ENCODE measurements around the gene MICB.
"Not testable (repeated sequence)": the region's sequence is repeated elsewhere in the genome, so short reads cannot be mapped to it uniquely, and the experiment has no call there.

The MICB gene

DNA sequence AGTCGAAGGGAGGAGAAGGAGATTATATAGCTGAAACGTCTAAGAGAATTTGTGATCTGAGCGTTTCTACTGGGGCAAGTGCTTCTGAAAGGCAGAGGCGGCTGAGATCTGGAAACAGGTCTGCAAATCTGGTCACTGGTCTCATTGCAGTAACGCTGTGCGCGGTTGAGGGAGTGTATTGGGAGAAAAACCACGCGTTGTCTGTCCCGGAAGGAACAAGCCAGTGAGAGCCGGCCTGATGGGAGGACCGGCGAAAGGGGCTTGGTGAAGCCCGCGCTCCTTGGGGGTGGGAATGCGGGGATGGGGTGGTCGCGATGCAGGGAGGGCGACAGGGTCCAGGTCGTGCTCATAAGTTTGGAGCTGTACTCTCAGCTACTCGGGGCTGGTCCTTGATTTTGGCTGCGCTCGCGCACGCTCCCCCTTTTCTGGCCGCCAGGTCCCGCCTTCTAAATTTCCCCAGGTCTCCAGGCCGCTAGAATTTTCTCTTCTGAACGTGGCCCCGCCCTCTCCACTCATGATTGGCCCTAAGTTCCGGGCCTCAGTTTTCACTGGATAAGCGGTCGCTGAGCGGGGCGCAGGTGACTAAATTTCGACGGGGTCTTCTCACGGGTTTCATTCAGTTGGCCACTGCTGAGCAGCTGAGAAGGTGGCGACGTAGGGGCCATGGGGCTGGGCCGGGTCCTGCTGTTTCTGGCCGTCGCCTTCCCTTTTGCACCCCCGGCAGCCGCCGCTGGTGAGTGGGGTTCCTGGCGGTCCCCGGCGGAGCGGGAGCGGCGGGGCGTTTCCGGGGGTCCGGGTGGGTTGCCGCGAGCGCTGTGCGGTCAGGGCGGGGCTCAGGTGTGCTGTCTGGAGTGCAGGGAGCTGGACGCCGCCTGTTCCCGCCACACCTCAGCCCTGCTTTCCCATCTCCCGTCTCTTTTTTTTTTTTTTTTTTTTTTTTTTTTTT lies at the start of gene MICB:
TSS of gene MICB (plus strand) at position 615 of the 946 bp plus-strand sequence. CDS start at position 664, 49 bp downstream.
- peak; percentile 89 for DNase-seq

DNA sequence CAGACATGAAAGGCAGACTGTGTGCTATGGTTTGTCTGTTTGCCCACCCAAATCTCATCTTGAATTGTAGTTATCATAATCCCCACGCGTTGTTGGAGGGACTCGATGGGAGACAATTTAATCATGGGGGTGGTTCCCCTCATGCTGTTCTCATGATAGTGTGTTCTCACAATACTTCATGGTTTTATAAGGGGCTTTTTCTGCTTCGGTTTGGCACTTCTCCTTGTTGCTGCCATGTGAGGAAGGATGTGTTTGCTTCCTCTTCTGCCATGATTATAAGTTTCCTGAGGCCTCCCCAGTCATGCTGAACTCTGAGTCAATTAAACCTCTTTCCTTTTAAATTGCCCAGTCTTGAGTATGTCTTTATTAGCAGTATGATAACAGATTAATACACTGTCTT lies 47.2 kb upstream of the MICB start:
- DNase-seq: no peak

DNA sequence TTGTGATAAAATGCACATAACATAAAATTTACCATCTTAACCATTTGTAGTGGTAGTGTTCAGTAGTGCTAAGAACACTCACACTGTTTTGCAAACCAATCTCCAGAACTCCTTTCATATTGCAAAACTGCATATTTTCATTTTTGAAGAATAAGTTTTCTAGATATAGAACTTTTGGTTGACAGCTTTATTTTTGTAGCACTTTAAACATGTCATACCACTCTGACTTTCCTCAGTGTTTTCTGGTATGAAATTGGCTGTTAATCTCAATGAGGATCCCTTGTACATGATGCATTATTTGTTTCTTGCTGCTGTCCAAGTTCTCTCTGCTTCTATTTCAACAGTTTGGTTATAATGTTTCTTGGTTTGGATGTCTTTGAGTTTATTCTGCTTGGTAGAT lies 45.1 kb upstream of the MICB start:
- DNase-seq: no peak

DNA sequence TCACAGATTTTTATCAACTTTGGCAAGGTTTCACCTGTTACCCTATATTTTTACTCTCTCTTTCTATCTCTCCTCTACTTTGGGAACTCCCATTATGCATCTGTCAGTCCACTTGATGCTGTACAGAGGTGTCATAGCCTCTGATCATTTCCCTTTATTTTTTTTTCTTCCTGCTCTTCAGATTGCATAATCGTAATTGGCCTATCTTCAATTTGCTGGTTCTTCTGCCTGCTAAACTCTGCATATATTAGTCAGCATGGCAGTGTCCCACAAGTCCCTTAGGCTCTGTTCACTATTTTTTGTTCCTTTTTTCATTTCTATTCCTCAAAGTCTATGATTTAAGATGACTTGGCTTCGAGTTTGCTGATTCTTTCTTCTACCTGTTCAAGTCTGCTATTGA lies 44.7 kb upstream of the MICB start:
- DNase-seq: no peak

DNA sequence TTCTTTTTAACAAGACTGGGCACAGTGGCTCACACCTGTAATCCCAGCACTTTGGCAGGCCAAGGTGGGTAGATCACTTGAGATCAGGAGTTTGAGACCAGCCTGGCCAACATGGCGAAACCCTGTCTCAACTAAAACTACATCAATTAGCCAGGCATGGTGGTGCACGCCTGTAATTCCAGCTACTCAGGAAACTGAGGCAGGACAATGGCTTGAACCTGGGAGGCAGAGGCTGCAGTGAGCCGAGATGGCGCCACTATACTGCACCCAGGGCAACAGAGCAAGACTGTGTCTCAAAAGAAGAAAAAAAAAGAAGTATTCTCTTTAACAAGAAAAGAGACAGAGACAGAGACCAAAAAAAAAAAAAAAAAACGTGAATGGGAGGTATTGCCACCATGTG lies 38.1 kb upstream of the MICB start:
- DNase-seq: not testable (repeated sequence)

DNA sequence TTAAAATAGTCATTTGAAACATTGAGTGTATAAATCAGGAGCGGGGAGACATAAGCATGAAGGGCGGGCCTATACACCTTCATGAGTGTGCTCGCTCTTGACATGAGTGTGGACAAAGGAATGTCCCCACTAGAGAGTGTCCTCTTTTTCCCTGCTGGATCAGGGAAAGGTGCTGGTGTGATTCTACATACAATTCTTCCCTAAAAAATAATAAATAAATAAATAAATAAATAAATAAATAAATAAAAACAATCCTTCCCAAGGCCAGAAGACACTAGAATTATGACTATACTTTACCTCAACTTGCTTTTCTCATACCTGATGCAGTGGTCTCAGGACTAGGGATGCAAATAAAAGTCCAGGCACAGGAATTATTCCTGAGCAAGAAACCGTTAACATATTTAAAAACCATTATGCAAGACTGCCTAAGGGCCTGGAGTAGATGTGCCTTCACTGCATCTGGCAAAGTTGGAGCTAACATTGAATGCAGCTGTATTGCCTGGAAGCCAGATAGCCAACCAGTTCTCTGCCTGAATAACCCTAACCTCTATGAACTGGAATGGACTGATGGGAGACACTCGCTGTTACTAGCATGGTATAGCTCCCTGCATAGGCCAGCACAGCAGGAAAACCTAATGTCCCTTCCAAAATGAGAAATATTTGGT lies 37.5 kb upstream of the MICB start:
- no peak for DNase-seq

DNA sequence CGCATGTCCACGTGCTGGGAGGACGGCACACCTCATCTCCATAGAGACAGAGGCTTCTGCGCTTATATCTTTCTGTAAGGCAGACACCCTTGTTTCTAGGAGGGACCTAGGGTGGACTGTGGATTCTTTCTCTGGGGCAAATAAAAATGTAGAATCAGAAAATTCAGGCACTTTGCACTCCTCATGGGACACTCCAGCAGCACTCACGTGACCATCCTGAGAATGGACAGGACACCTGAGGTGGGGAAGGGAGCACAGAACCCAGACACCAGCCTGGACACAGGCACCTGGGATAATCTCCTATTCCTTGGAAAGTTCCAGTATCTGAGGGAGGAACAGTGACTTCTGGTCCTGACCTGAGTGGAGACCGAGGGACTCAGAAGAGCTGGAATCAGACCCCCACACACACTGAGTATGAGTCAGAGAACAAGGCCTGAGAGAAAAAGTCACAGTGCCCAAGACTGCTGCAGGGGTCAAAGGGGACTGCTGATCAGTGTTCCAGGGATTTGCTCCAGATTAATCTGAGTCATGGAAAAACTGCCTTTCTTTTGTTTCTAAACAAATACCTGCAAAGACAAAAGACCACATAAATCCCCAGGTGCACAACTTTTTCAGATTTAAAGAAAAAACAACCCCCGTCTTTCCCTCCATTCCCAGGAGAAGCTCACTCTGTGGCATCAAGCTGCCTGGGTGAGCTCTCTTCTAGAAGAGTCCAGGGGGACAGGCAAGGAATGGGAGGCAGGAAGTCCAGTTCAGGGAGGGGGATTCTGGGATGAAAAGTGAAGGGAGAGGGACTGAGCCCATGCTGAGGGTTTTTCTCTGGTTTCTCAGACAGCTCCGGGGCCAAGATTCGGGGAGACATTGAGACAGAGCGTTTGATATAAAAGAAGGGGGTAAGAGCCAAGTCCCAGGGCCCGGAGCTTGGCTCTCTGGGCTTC lies 35.6 kb upstream of the MICB start:
- no peak for DNase-seq

DNA sequence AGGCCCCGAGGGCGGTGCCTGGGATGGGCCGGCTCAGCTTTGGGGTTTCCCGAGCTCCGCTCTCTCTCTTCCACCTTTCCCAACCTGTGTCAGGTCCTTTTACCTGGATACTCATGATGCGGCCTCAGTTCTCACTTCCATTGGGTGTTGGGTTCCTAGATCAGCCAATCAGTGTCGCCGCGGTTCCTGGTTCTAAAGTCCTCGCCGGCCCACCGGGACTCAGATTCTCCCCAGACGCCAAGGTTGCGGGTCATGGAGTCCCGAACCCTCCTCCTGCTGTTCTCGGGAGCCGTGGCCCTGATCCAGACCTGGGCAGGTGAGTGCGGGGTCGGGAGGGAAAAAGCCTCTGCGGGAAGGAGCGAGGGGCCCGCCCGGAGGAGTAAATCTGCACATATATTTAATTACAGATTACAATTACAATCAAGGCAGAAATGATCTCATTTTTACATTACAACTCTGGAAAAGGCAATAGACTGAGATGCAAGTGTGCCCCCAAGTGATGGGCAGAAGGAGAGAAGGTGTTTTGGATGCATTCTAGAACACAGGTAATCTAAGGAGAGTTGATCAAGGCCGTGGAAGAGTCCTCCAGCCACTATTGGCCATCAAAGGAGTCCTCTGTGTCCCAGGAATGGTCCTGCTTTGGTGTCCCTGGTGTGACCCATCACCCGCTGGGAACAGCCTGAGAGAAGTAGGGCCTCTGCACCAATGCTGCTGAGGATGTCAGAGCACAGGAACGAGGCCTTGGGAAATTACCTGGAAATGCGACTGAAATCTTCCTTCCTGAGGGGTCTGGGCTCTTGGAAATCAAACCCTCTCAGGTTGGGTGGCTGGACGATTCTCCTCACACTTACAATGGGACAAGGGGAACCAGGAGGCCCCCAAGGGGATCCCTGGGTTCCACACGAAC lies 34.7 kb upstream of the MICB start:
- peak; percentile 98 for DNase-seq

DNA sequence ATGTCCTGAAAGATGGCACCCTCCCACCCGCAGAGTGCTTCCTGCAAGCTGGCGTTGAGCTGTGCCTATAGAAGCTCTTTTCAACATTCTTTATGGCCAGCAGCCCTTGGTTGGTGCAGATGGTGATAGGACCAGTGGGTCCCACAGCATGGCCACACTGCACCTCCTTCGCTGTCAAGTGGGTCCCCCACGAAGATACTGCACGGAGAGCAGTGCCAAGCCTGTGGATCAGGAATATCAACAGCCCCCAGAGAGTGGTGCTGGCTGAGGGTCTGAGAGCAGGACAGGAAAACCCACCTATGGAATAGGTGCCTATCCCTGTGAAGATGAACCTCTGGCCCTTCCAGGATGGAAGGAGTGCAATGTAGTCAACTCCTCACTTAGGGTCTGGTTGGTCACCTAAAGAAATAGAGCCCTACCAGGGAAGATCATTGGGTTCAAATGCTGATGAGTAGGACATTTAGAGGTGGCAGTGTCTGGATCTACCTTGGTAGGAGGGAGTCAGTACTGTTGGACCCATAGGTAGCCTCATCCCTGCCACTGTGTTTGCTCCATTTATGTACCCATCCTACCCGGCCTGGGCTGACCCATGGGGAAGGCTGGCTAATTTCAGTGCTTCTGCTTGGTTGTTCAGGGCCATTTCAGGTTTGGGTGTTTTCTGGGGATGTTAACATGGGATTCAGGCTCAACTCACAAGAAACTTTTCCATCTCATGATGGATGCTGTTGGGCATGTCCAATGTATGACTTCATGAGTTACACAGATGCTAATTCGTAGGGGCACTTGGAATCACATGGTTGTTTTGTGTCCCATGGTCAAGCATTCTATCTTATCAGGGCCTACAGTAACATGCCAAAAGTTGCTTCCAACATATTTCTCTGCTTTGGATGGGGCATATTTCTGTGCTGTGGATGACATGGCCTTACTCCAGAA lies 33.4 kb upstream of the MICB start:
- DNase-seq: peak; percentile 36

DNA sequence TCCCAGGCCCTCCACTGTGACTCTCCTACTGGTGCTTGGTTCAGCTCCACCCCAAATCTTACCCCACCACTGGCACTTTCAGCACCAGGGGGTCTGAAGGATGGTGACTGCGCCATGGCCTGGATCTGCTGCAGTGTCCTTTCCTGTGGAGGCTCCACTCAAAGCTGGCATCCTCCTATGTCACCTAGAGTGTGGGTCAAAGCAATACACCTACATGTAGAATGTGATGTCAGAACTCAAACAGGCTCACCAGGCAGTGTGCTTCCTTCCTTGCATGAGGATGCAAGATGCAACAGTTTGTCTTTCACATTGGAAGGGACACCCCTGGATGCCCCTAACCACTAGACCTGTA lies 32.8 kb upstream of the MICB start:
- DNase-seq: peak; percentile 47

DNA sequence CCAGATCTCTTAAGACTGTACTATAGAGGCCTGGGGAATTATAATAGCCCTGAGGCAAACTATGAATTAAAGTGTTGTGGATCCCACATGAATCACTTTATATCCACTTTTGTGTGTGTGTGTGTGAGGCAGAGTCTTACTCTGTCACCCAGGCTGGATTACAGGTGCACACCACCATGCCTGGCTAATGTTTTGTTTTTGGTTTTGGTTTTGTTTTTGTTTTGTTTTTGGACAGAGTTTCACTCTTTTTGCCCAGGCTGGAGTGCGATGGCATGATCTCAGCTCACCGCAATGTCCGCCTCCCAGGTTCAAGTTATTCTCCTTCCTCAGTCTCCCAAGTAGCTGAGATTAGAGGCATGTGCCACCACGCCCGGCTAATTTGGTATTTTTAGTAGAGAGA lies 32.2 kb upstream of the MICB start:
- peak; percentile 49 for DNase-seq

DNA sequence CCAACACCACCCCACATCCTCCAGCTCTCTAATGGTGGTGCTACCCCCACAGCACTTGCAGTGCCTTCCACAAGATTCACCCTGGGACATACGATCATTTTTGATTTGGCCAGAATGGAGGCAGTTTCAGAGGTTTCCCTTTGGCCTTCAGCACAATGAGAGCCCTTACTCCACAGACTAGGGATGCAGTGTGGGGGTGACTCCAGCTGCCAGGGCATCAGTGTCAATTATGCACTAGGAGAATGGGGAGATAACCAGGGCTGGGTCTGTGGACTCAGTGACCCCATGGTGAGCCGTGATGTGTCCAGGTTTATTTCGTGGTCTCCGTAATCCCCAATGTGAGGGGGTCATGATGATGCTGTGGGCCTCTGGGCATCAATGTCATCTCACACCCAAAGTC lies 31.5 kb upstream of the MICB start:
- peak; percentile 28 for DNase-seq

DNA sequence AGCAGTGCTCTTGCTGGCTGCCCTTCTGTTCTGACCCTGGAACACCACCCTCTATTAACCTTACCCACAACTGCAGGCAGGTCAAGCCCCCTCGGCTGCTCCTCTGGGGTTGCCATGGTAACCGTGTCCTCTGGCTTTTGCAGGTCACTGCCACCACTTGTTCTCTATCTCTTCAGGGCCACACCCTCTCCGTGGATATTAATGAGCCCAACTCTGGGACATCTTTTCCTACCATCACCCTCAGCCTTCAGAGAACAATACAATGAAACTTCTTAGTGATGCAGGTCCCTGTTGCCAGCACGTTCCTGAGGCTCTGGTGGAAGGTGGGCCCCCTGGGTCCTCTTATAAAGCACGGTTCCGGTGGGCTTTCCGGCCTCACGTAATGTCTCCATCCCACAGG lies 30.8 kb upstream of the MICB start:
- DNase-seq: peak; percentile 37

DNA sequence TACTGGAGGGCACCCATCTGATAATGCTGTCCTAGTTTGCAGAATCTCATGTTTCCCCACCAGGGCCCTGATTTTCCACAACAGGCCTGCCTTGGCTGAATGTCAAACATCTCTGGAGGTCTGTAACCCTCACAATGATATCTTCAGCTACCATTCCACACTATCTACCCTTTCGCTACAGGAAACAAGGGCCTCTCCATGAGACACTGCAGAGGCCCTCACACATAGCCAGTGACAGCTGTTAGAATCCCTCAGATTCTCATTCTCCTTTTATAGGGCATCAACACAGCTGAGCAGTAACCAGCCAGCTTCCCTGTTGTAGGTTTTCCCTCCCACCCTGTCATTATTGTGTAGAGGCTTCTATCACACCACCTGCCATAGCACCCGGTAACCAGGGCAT lies 29.6 kb upstream of the MICB start:
- DNase-seq: no peak

DNA sequence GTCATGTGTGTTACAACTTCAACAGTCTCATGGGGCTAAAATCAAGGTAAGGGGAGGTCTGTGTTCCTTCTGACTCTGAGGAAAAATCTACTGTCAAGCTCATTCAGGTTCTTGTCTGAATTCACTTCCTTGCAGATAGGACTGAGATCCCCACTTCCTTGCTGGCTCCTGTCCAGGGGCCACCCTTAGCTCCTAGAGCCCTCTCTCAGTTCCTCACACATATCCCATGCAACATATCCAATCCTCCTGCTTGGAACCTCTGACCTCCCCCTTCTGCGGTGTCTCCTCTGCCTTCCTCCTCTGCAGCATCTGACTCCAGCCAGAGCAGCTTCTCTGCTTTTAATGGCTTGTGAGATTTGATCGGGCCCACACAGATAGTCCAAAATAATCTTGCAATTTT lies 27.1 kb upstream of the MICB start:
- DNase-seq: no peak

DNA sequence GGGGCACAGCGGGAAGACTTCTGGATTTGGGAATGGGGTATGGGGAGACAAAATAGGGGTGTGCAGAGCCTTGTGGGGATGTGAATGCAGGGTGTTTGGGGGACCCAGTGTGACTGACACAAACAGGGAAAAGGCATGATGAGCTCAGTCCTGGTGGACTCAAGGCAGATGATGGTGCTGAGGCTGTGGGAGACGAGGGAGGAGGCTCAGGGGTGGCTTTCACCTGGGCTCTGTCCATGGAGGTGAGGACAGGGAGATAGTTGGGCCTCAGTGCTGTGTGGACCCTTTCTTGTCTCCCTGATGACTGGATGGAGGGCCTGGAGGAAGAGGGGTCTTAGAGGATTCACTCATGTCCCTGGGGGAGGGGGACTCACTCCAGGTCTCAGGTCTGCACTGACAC lies 26.2 kb upstream of the MICB start:
- DNase-seq: no peak

DNA sequence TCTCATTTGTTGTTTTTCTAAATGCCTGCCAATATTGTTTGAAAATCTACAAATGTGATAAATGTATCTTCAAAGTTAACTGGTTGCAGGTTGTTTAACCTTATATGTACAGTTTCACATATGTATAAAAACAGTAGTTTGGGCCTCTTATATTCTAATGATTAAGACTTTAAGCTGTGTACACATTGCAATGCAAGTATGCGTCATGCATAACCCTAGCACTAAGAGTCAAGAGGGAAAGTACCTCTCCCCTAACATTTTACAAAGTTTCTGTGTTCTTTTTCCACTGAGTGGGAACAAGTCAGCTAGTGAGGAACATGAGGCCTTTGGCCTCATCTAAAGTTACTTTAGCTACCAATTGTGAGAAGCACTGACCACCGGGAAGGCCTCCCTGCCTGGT lies 25.7 kb upstream of the MICB start:
- DNase-seq: no peak

DNA sequence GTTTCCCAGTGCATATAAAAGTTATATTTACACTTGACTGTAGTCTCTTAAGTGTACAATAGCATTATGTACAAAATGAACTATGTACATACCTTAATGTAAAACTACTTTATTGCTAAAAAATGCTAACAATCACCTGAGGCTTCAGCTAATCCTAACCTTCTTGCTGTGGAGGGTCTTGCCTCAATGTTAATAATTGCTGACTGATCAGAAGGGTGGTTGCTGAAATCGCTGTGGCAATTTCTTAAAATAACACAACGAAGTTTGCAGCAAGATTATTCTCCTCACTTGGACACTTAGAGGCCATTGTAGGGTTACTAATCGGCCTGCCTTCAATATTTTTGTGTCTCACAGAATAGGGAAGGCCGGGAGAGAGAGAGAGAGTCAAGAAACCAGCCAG lies 24.7 kb upstream of the MICB start:
- DNase-seq: no peak

DNA sequence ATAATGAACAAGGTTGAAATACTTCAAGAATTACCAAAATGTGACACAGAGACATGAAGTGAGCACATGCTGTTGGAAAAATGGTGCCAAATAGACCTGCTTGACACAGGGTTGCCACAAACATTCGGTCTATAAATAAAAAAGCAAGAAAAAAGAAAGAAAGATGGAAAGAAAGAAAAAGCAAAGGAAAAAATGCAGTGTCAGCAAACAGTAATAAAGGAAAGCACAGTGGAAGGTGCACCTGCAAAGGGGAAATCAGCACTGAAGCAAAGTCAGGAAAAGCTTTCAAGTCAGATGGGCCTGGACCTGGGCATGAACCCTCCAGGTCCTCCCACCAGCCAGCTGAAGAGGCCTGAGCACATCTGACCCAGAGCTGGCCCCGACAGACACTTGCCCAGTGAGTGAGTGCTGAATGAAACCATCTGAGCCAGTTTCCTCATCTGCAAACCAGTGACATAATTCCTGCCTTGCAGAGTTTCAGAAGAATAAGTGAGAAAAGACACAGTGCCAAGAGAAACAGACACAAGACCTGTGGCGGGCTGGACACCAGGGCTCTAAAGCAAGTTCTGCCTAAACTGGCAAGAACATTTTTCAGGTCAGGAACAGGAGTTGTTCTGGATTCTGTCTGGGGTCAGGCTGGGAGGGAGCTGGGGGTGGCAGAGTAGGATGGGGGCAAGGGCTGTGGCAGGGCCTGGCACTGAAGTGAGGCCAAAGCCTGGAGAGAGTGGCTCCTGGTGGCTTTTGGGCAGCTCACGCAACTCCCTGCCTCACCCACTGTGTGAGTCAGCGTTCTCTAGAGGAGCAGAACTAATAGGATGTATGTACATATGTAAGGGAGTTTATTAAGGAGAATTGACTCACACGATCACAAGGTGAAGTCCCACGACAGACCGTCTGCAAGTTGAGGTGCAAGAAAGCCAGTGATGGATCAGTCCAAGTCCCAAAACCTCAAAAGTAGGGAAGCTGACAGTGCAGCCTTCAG lies 23.9 kb upstream of the MICB start:
- DNase-seq: no peak

DNA sequence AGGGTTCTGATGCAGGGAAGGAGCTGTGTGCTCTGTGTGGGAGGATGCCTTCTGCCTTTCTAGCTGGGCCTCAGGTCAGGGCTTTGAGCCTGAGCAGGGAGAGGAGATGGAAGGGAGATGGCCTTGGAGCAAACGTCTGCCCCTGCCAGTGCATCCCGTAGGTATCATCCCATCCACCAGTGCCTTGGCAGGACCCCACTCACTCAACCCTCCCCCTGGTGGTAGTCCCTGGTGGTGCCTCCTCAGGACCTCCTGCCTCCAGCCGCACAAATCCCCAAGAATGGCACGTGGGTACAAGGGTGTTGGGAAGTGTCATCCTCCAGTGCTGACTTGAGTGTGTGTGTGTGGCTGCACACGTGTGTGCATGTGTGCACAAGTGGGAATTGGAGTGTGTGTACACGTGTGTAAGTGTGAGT lies 23.1 kb upstream of the MICB start:
- DNase-seq: peak; percentile 31
